BE2C (cell line): ENCODE measurements around the gene ZNF800.

Source experiments
- DNase-seq: peaks from one replicate; pipeline ENCODE4 v3.0.0-alpha.2; 2020
- H3K27me3 ChIP-seq: fragments of 250-450 bp; sonication (Bioruptor Pico); 2 replicates; pipeline ENCODE4 v1.5.1; 2020; ENCODE audit warnings: mild to moderate bottlenecking
- H3K36me3 ChIP-seq: fragments of 250-450 bp; sonication (Bioruptor Pico); 2 replicates; pipeline ENCODE4 v1.5.1; 2020; ENCODE audit warnings: mild to moderate bottlenecking
- H3K4me1 ChIP-seq: fragments of 250-450 bp; sonication (Bioruptor Pico); 2 replicates; pipeline ENCODE4 v1.5.1; 2020
- H3K4me3 ChIP-seq: 2 replicates; pipeline ENCODE4 v1.5.1; 2011; ENCODE audit warnings: low read depth, low read length
- H3K9me3 ChIP-seq: fragments of 250-450 bp; sonication (Bioruptor Pico); 2 replicates; pipeline ENCODE4 v1.5.1; 2020
- CTCF ChIP-seq: IDR thresholded peaks from 2 replicates; pipeline ENCODE4 v1.5.1; 2012; ENCODE audit warnings: mild to moderate bottlenecking, low read depth, low read length

ZNF800 gene

DNA sequence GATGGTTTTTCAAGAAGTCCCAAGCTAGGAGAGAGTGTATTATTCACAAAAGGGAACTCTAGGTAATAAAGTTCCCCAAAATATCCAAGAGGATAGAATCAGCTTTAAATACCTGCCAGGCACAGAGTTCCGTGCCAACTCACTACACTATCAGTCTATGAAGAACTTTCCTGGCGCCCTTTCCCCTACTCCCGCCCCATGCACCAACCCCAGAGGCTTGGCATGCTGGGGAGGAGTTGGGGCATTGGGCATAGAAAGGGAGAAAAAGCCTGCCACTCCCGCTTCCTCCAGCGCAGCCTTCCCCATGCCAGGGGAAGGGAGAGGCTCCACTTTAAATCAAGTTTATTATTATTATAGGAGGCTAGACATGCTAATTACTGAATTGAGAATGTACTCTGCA, 54.9 kb downstream of the ZNF800 start:
- Histone ChIP-seq H3K4me1 (no peaks in the 10 kb centered on the region), H3K4me3 (no peak overlapping the region), H3K27me3 (no peaks in the 10 kb centered on the region), H3K36me3 (no peaks in the 10 kb centered on the region), H3K9me3 (no peaks in the 10 kb centered on the region)
- no peak for TF ChIP-seq CTCF
- DNase-seq, result no peak

DNA sequence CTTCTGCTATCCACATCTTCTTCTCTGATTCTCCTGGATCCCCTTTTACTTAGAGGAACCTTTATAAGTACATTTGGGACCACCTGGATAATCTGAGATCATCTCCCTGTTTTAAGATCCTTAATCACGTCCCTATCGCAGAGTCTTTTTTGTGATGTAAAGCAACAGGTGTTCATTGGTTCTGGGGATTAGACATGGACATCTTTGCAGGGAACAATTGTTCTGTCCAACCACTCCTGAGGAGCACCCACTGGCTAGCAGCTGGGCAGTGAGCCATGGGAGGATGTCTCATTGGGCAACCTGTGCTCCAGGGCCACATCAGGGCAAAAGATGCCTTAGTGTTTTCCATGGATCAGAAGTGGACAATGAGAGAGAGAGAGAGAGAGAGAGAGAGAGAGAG, 56.0 kb downstream of the ZNF800 start:
- no peak for TF ChIP-seq CTCF
- Histone ChIP-seq H3K4me3 (no peak overlapping the region), H3K9me3 (no peaks in the 10 kb centered on the region), H3K4me1 (no peaks in the 10 kb centered on the region), H3K36me3 (no peaks in the 10 kb centered on the region), H3K27me3 (no peaks in the 10 kb centered on the region)
- DNase-seq, result no peak

DNA sequence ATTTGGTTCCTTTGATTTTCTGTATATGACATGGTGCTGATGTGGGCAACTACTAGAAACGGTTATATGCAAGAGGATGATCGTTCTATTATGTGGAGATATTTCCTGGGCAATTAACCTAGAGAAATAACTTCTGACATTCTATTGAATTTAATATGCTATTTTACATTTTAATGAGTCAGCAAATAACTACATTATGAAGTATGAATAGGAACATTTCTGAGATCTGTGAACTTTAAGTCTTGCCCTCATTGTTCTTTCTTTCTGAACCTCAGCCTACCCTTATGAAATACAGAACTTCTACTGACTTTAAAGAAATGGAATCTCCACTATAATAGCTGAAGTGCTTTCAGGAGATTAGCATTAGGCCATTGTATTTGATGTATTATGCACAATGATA, 59.6 kb downstream of the ZNF800 start:
- no peak for TF ChIP-seq CTCF
- no peaks in the 10 kb centered on the region for H3K4me1 ChIP-seq
- H3K36me3 ChIP-seq, result no peaks in the 10 kb centered on the region
- H3K4me3 ChIP-seq, result no peak overlapping the region
- no peaks in the 10 kb centered on the region for H3K9me3 ChIP-seq
- DNase-seq, result no peak
- no peaks in the 10 kb centered on the region for H3K27me3 ChIP-seq

GRCh38 chr7:127330070-127330469, 62.4 kb downstream of the ZNF800 start:
- TF ChIP-seq CTCF, result no peak
- H3K4me3 ChIP-seq, result no peak overlapping the region
- peaks cover 15% of the 10 kb centered on the region for H3K27me3 ChIP-seq
- H3K36me3 ChIP-seq, result no peaks in the 10 kb centered on the region
- DNase-seq, result no peak
- no peaks in the 10 kb centered on the region for H3K4me1 ChIP-seq
- H3K9me3 ChIP-seq, result no peaks in the 10 kb centered on the region

DNA sequence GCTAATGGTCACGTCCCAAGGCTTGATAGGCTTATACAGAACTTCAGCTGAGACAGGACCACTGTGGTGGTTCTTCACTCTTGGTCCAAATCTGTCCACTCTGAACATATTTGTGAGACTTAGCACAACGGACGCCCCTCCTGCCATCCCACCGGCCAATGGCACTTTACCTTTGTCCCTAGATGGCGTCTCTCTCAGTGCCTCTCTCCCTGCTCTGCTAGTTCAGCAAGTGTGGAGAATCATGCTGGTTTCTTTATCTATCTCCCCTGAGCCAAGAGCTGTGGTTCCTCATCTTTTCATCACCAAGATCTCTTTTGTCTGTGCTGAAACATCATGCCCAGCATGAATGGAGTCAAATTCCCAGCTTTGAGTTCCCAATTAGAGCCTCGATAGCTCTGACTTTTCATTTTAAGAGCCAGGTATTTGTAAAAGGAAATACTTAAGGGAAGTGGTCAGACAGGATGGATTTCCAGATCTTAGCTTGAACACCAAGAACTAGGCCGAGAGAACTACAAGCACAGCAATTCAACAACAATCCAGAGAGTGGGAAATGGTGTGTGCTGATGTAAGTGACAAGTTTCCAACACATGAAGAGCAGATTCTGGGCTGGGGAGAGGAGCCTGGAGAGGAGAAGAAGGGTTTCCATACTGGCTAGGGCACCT, 69.5 kb downstream of the ZNF800 start:
- H3K36me3 ChIP-seq, result no peaks in the 10 kb centered on the region
- TF ChIP-seq CTCF, result no peak
- H3K9me3 ChIP-seq, result no peaks in the 10 kb centered on the region
- H3K4me1 ChIP-seq, result no peaks in the 10 kb centered on the region
- no peak for DNase-seq
- H3K27me3 ChIP-seq, result peaks cover 23% of the 10 kb centered on the region
- H3K4me3 ChIP-seq, result no peak overlapping the region

DNA sequence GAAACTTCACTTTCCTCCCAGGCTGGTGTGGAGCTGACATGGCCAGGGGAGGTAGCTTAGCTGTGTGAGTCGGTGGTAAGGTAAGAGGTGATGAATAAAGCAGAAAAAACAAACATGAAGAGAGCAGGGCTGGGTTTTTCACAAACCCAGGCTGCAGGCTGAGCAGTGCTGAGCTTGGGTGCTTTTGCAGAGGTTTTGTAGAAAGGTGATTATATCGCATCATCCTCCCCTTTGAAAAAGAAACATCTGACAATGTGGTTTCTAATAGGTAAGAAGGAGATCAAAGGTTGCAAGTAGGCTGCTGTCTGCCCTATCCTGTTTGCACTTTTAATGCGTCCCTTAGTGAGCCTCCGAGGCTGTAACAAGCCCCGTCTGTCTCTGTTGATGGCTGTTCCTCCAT, 70.2 kb downstream of the ZNF800 start:
- DNase-seq, result no peak
- Histone ChIP-seq H3K4me1 (no peaks in the 10 kb centered on the region), H3K36me3 (no peaks in the 10 kb centered on the region), H3K4me3 (no peak overlapping the region), H3K9me3 (no peaks in the 10 kb centered on the region), H3K27me3 (peaks cover 23% of the 10 kb centered on the region)
- no peak for TF ChIP-seq CTCF
